Effector memory CD8-positive, alpha-beta T cell (primary cell): ENCODE data around the gene TPRA1.
"Not testable (repeated sequence)": the region's sequence is repeated elsewhere in the genome, so short reads cannot be mapped to it uniquely, and the experiment has no call there.

Experiments used
- ATAC-seq: fragments of 150-1000 bp; cut with Tn5 transposase; replicated peaks from 2 replicates; pipeline ENCODE4 v1.10.0; 2021; ENCODE audit warnings: mild to moderate bottlenecking, moderate library complexity
- DNase-seq, 3 experiments: peaks; one replicate each; pipeline ENCODE4 v3.0.0; 2021
- H3K27ac Mint-ChIP-seq, 2 donors: one replicate each; pipeline ENCODE4 v1.8.0; 2022; ENCODE audit warnings: mild to moderate bottlenecking in 2 of 2, mixed read lengths in 2 of 2, moderate library complexity in 2 of 2
- H3K27me3 Mint-ChIP-seq, 2 donors: one replicate each; pipeline ENCODE4 v1.8.0; 2022; ENCODE audit warnings: mixed read lengths in 2 of 2
- H3K36me3 Mint-ChIP-seq: one replicate; pipeline ENCODE4 v1.8.0; 2022; ENCODE audit warnings: mild to moderate bottlenecking, moderate library complexity, mixed read lengths; ENCODE audit not compliant: insufficient read depth
- H3K4me1 Mint-ChIP-seq, 2 donors: one replicate each; pipeline ENCODE4 v1.8.0; 2022; ENCODE audit warnings: low read depth in 2 of 2, mixed read lengths in 2 of 2
- H3K4me3 Mint-ChIP-seq, 2 donors: one replicate each; pipeline ENCODE4 v1.8.0; 2022; ENCODE audit warnings: mild to moderate bottlenecking in 2 of 2, mixed read lengths in 2 of 2, moderate library complexity in 2 of 2
- H3K9me3 Mint-ChIP-seq, 2 donors: one replicate each; pipeline ENCODE4 v1.8.0; 2022; ENCODE audit warnings: mixed read lengths in 2 of 2

The TPRA1 gene

GRCh38 chr3:127539366-127540060 lies 51.0 kb downstream of the TPRA1 start:
- Mint-ChIP-seq H3K27me3 (peaks cover 27 to 31% of the 10 kb centered on the region in 2 donors), H3K9me3 (no peaks in the 10 kb centered on the region), H3K4me1 (peaks cover 0 to 4% of the 10 kb centered on the region in 2 donors), H3K36me3 (peaks cover 4% of the 10 kb centered on the region), H3K4me3 (no peak overlapping the region), H3K27ac (no peak overlapping the region)
- DNase-seq (no peak), ATAC-seq (no peak)

GRCh38 chr3:127538569-127538968 lies 52.0 kb downstream of the TPRA1 start:
- peaks cover 27 to 31% of the 10 kb centered on the region in 2 donors for H3K27me3 Mint-ChIP-seq

GRCh38 chr3:127536830-127537812 lies 53.4 kb downstream of the TPRA1 start:
- DNase-seq (no peak), ATAC-seq (no peak)
- no peaks in the 10 kb centered on the region for H3K9me3 Mint-ChIP-seq
- no peaks in the 10 kb centered on the region for H3K4me1 Mint-ChIP-seq
- peaks cover 27 to 31% of the 10 kb centered on the region in 2 donors for H3K27me3 Mint-ChIP-seq
- peaks cover 4% of the 10 kb centered on the region for H3K36me3 Mint-ChIP-seq
- H3K27ac Mint-ChIP-seq = no peak overlapping the region
- no peak overlapping the region for H3K4me3 Mint-ChIP-seq

More at GRCh38 chr3:127538569-127538968, 52.0 kb downstream of the TPRA1 start:
- H3K4me1 Mint-ChIP-seq = no peaks in the 10 kb centered on the region
- H3K36me3 Mint-ChIP-seq = peaks cover 4% of the 10 kb centered on the region
- H3K9me3 Mint-ChIP-seq = no peaks in the 10 kb centered on the region
- H3K4me3 Mint-ChIP-seq = no peak overlapping the region
- DNase-seq = no peak
- ATAC-seq = no peak
- H3K27ac Mint-ChIP-seq = no peak overlapping the region

GRCh38 chr3:127535901-127536829 lies 54.4 kb downstream of the TPRA1 start:
- ATAC-seq (no peak), DNase-seq (no peak)
- Mint-ChIP-seq H3K27ac (no peak overlapping the region), H3K36me3 (peaks cover 4% of the 10 kb centered on the region), H3K9me3 (no peaks in the 10 kb centered on the region), H3K4me3 (no peak overlapping the region), H3K27me3 (peaks cover 27 to 31% of the 10 kb centered on the region in 2 donors), H3K4me1 (no peaks in the 10 kb centered on the region)

GRCh38 chr3:127535106-127535785 lies 55.3 kb downstream of the TPRA1 start:
- no peaks in the 10 kb centered on the region for H3K4me1 Mint-ChIP-seq
- ATAC-seq (no peak), DNase-seq (no peak)
- peaks cover 27 to 31% of the 10 kb centered on the region in 2 donors for H3K27me3 Mint-ChIP-seq
- H3K4me3 Mint-ChIP-seq = no peak overlapping the region
- H3K36me3 Mint-ChIP-seq = peaks cover 4% of the 10 kb centered on the region
- H3K9me3 Mint-ChIP-seq = no peaks in the 10 kb centered on the region
- no peak overlapping the region for H3K27ac Mint-ChIP-seq

GRCh38 chr3:127534564-127534963 lies 56.0 kb downstream of the TPRA1 start:
- DNase-seq (no peak), ATAC-seq (no peak)
- H3K27me3 Mint-ChIP-seq = peaks cover 27 to 31% of the 10 kb centered on the region in 2 donors
- no peaks in the 10 kb centered on the region for H3K9me3 Mint-ChIP-seq
- no peaks in the 10 kb centered on the region for H3K4me1 Mint-ChIP-seq
- peaks cover 4% of the 10 kb centered on the region for H3K36me3 Mint-ChIP-seq
- H3K4me3 Mint-ChIP-seq = no peak overlapping the region
- H3K27ac Mint-ChIP-seq = no peak overlapping the region

GRCh38 chr3:127534161-127534451 lies 56.4 kb downstream of the TPRA1 start:
- H3K27ac Mint-ChIP-seq = no peak overlapping the region
- DNase-seq (no peak), ATAC-seq (no peak)
- H3K4me1 Mint-ChIP-seq = no peaks in the 10 kb centered on the region
- H3K4me3 Mint-ChIP-seq = no peak overlapping the region
- no peaks in the 10 kb centered on the region for H3K9me3 Mint-ChIP-seq
- peaks cover 4% of the 10 kb centered on the region for H3K36me3 Mint-ChIP-seq
- H3K27me3 Mint-ChIP-seq = peaks cover 28 to 31% of the 10 kb centered on the region in 2 donors

- peaks cover 4% of the 10 kb centered on the region for H3K36me3 Mint-ChIP-seq
- DNase-seq = no peak
- H3K4me1 Mint-ChIP-seq = no peaks in the 10 kb centered on the region
- no peaks in the 10 kb centered on the region for H3K9me3 Mint-ChIP-seq
- H3K27ac Mint-ChIP-seq = no peak overlapping the region
- no peak for ATAC-seq
- H3K4me3 Mint-ChIP-seq = no peak overlapping the region
- peaks cover 30 to 33% of the 10 kb centered on the region in 2 donors for H3K27me3 Mint-ChIP-seq
Observed at GRCh38 chr3:127532561-127533203, 57.9 kb downstream of the TPRA1 start.

GRCh38 chr3:127531821-127532220 lies 58.7 kb downstream of the TPRA1 start:
- Mint-ChIP-seq H3K4me3 (no peak overlapping the region), H3K27me3 (peaks cover 30 to 31% of the 10 kb centered on the region in 2 donors), H3K9me3 (no peaks in the 10 kb centered on the region), H3K36me3 (peaks cover 4% of the 10 kb centered on the region), H3K27ac (no peak overlapping the region), H3K4me1 (no peaks in the 10 kb centered on the region)
- DNase-seq (no peak), ATAC-seq (no peak)

- H3K27me3 Mint-ChIP-seq = peaks cover 30% of the 10 kb centered on the region in 2 donors
- H3K27ac Mint-ChIP-seq = not testable (repeated sequence)
Observed at GRCh38 chr3:127530863-127531262, 59.7 kb downstream of the TPRA1 start.

GRCh38 chr3:127529346-127530188 lies 61.0 kb downstream of the TPRA1 start:
- Mint-ChIP-seq H3K4me3 (no peak overlapping the region), H3K27me3 (peaks cover 39% of the 10 kb centered on the region in 2 donors), H3K4me1 (no peaks in the 10 kb centered on the region), H3K27ac (no peak overlapping the region), H3K9me3 (no peaks in the 10 kb centered on the region), H3K36me3 (no peaks in the 10 kb centered on the region)
- DNase-seq = no peak
- ATAC-seq = no peak

More at GRCh38 chr3:127530863-127531262, 59.7 kb downstream of the TPRA1 start:
- H3K4me3 Mint-ChIP-seq, H3K36me3 Mint-ChIP-seq, DNase-seq, H3K9me3 Mint-ChIP-seq, ATAC-seq, H3K4me1 Mint-ChIP-seq: not testable (repeated sequence)

GRCh38 chr3:127525373-127525772 lies 65.2 kb downstream of the TPRA1 start:
- Mint-ChIP-seq H3K27ac (no peak overlapping the region), H3K4me3 (no peak overlapping the region), H3K27me3 (peaks cover 56 to 59% of the 10 kb centered on the region in 2 donors), H3K4me1 (no peaks in the 10 kb centered on the region), H3K9me3 (no peaks in the 10 kb centered on the region), H3K36me3 (no peaks in the 10 kb centered on the region)
- DNase-seq (no peak), ATAC-seq (no peak)
